HL-60 (cell line): ENCODE results near the gene EHBP1L1.

Source experiments
- DNase-seq, 2 experiments: peaks; one replicate each; pipeline ENCODE4 v3.0.0-alpha.2; 2010 to 2020; ENCODE audit warnings: low read depth in 1 of 2, low spot score in 1 of 2
- H3K27ac ChIP-seq: fragments of 250-450 bp; sonication (Bioruptor Pico); replicated peaks from 2 replicates; pipeline ENCODE4 v1.5.1; 2020; ENCODE audit warnings: mild to moderate bottlenecking, moderate library complexity
- H3K27me3 ChIP-seq: fragments of 250-450 bp; sonication (Bioruptor Pico); 2 replicates; pipeline ENCODE4 v1.5.1; 2021; ENCODE audit warnings: mild to moderate bottlenecking, moderate library complexity; ENCODE audit not compliant: insufficient read depth, poor library complexity, severe bottlenecking
- H3K4me3 ChIP-seq: replicated peaks from 2 replicates; pipeline ENCODE4 v1.5.1; 2011; ENCODE audit warnings: mild to moderate bottlenecking, control low read depth, low read length; ENCODE audit not compliant: insufficient read depth
- CTCF ChIP-seq: IDR thresholded peaks from one replicate; pipeline ENCODE4 v1.5.1; 2011; ENCODE audit warnings: low read length, control low read depth, inconsistent platforms; ENCODE audit not compliant: insufficient read depth
- GABPA ChIP-seq: IDR thresholded peaks from 2 replicates; pipeline ENCODE4 v1.6.1; 2012; ENCODE audit warnings: low read depth
- POLR2AphosphoS5 ChIP-seq: IDR thresholded peaks from 2 replicates; pipeline ENCODE4 v1.6.1; 2012; ENCODE audit warnings: low read depth
- REST ChIP-seq: IDR thresholded peaks from 2 replicates; pipeline ENCODE4 v1.6.1; 2012; ENCODE audit warnings: low read depth; ENCODE audit not compliant: insufficient replicate concordance
- SPI1 ChIP-seq: IDR thresholded peaks from 2 replicates; pipeline ENCODE4 v1.6.1; 2012; ENCODE audit warnings: low read depth, mild to moderate bottlenecking, borderline replicate concordance

EHBP1L1 gene

GRCh38 chr11:65604258-65604657 is 28.4 kb downstream of the EHBP1L1 start:
- Histone ChIP-seq H3K27ac (no peak overlapping the region), H3K27me3 (no peaks in the 10 kb centered on the region), H3K4me3 (no peak overlapping the region)
- DNase-seq, result no peak
- TF ChIP-seq POLR2AphosphoS5, result no peak
- TF ChIP-seq GABPA, result no peak
- no peak for TF ChIP-seq REST
- no peak for TF ChIP-seq SPI1
- TF ChIP-seq CTCF, result no peak

GRCh38 chr11:65606876-65607613 is 31.2 kb downstream of the EHBP1L1 start:
- Histone ChIP-seq H3K27ac (no peak overlapping the region), H3K4me3 (no peak overlapping the region), H3K27me3 (no peaks in the 10 kb centered on the region)
- no peak for DNase-seq
- TF ChIP-seq REST, result no peak
- TF ChIP-seq CTCF, result no peak
- no peak for TF ChIP-seq GABPA
- TF ChIP-seq SPI1, result no peak
- TF ChIP-seq POLR2AphosphoS5, result no peak

- no peak for DNase-seq
- no peak overlapping the region for H3K4me3 ChIP-seq
- no peak overlapping the region for H3K27ac ChIP-seq
- H3K27me3 ChIP-seq, result no peaks in the 10 kb centered on the region
- no peak for TF ChIP-seq GABPA
Measured at GRCh38 chr11:65607614-65608426, 32.0 kb downstream of the EHBP1L1 start.

- H3K27ac ChIP-seq, result no peak overlapping the region
- H3K4me3 ChIP-seq, result no peak overlapping the region
- TF ChIP-seq SPI1 (no peak), POLR2AphosphoS5 (no peak), GABPA (no peak), REST (no peak), CTCF (no peak)
- DNase-seq, result no peak
- no peaks in the 10 kb centered on the region for H3K27me3 ChIP-seq
Measured at GRCh38 chr11:65609229-65609628, 33.4 kb downstream of the EHBP1L1 start.
